Endothelial cell of umbilical vein (primary cell): ENCODE results near the gene KRT78. TPM values are rescaled to one million over a fixed set of nuclear protein-coding genes. Genes with fewer than 3 reads are reported as not detected.

Source experiments
- BruUV-seq: library from RNA; stranded (reverse); fragments of 400-500 nt; replicated peaks from 2 replicates; lab custom pipeline; 2021; lab: Mats Ljungman, UMichigan
- CTCF ChIA-PET: fragments of 300-600, 350-600 bp; sonication (Branson Sonifier 250); formaldehyde crosslinking; loops from one replicate; lab custom pipeline; 2021; ENCODE audit warnings: antibody characterized with exemption, inconsistent platforms; lab: Charles Lee
- POLR2A ChIA-PET: fragments of 300-600, 350-600 bp; sonication (Branson Sonifier 250); formaldehyde crosslinking; loops from one replicate; lab custom pipeline; 2021; ENCODE audit warnings: antibody characterized with exemption, inconsistent platforms; lab: Charles Lee
- DNase-seq: peaks from one replicate; pipeline ENCODE4 v3.0.0-alpha.2; 2011; ENCODE audit warnings: low read depth, low spot score
- FAIRE-seq: peaks from 2 replicates; lab custom pipeline; 2011; peaks lifted over from hg19 to GRCh38; lab: Jason Lieb, UNC
- H2AFZ ChIP-seq: 2 replicates; pipeline ENCODE4 v1.6.0; 2012; ENCODE audit warnings: low read depth, low read length, control low read depth, inconsistent platforms
- H3K27ac ChIP-seq: 2 replicates; pipeline ENCODE4 v1.5.1; 2011; ENCODE audit warnings: low read depth, mild to moderate bottlenecking, control low read depth, low read length, moderate library complexity; ENCODE audit not compliant: insufficient read depth
- H3K27me3 ChIP-seq, 2 experiments: 2 replicates each; pipeline versions ENCODE4 v1.6.0 to v1.6.1; 2011; ENCODE audit warnings: low read length in 2 of 2, mixed read lengths in 1 of 2; ENCODE audit not compliant: control insufficient read depth in 2 of 2, insufficient read depth in 2 of 2
- H3K36me3 ChIP-seq, 2 experiments: 2 replicates in 1 of 2; 3 replicates in 1 of 2; pipeline ENCODE4 v1.5.1; 2011; ENCODE audit warnings: low read length in 2 of 2, mild to moderate bottlenecking in 1 of 2, moderate library complexity in 1 of 2; ENCODE audit not compliant: control insufficient read depth in 2 of 2, insufficient read depth in 2 of 2; ENCODE audit errors: extremely low read depth in 1 of 2
- H3K4me1 ChIP-seq: 3 replicates; pipeline ENCODE4 v1.5.1; 2011; ENCODE audit warnings: mild to moderate bottlenecking, low read length; ENCODE audit not compliant: control insufficient read depth, insufficient read depth; ENCODE audit errors: extremely low read depth
- H3K4me2 ChIP-seq: 2 replicates; pipeline ENCODE4 v1.6.1; 2011; ENCODE audit warnings: low read length, control low read depth, mixed read lengths; ENCODE audit not compliant: insufficient read depth
- H3K4me3 ChIP-seq, 3 experiments: fragments of 200-600 bp in 1 of 3; sonication (generic), shearing (Covaris generic) in 1 of 3; replicated peaks in 1 of 3; 2 replicates each; pipeline ENCODE4 v1.5.1; 2011 to 2016; ENCODE audit warnings: control low read depth in 3 of 3, low read length in 3 of 3, mild to moderate bottlenecking in 2 of 3, inconsistent platforms in 1 of 3, low read depth in 1 of 3, moderate library complexity in 1 of 3; ENCODE audit not compliant: insufficient read depth in 1 of 3
- H3K79me2 ChIP-seq: 2 replicates; pipeline ENCODE4 v1.6.0; 2012; ENCODE audit warnings: low read length, inconsistent platforms; ENCODE audit not compliant: control insufficient read depth, insufficient read depth
- H3K9ac ChIP-seq: replicated peaks from 2 replicates; pipeline ENCODE3; 2011; ENCODE audit warnings: low read length, control low read depth; ENCODE audit not compliant: insufficient read depth; ENCODE audit errors: extremely low read depth
- H3K9me1 ChIP-seq: replicated peaks from 3 replicates; pipeline ENCODE4 v1.6.0; 2011; ENCODE audit warnings: mild to moderate bottlenecking, low read length; ENCODE audit not compliant: control insufficient read depth, insufficient read depth; ENCODE audit errors: extremely low read depth
- H3K9me3 ChIP-seq: replicated peaks from 2 replicates; pipeline ENCODE4 v1.5.1; 2012; ENCODE audit warnings: low read length, inconsistent platforms; ENCODE audit not compliant: control insufficient read depth, insufficient read depth
- H4K20me1 ChIP-seq: replicated peaks from 2 replicates; pipeline ENCODE3; 2011; ENCODE audit warnings: mild to moderate bottlenecking, low read length; ENCODE audit not compliant: control insufficient read depth, insufficient read depth; ENCODE audit errors: extremely low read depth
- CTCF ChIP-seq, 2 donors: IDR thresholded peaks; 1 replicate in 1 of 2; 2 replicates in 1 of 2; pipeline ENCODE4 v1.5.1; 2011; ENCODE audit warnings: low read length in 2 of 2, mild to moderate bottlenecking in 2 of 2, moderate library complexity in 2 of 2, control low read depth in 1 of 2, inconsistent platforms in 1 of 2, low read depth in 1 of 2; ENCODE audit not compliant: insufficient read depth in 1 of 2; ENCODE audit errors: extremely low read depth in 1 of 2
- EZH2 ChIP-seq: IDR thresholded peaks from 2 replicates; pipeline ENCODE4 v1.6.1; 2012; ENCODE audit warnings: borderline replicate concordance, low read depth, mild to moderate bottlenecking, moderate library complexity, low read length, inconsistent platforms; ENCODE audit not compliant: severe bottlenecking
- FOS ChIP-seq: IDR thresholded peaks from 2 replicates; pipeline ENCODE4 v1.6.1; 2011; ENCODE audit warnings: mild to moderate bottlenecking, low read length, moderate library complexity, borderline replicate concordance; ENCODE audit not compliant: insufficient read depth
- GATA2 ChIP-seq: IDR thresholded peaks from 2 replicates; pipeline ENCODE4 v1.7.0; 2011; ENCODE audit warnings: low read depth, mild to moderate bottlenecking, moderate library complexity, mixed read lengths, low read length; ENCODE audit not compliant: insufficient read length, insufficient read depth
- MYC ChIP-seq: IDR thresholded peaks from one replicate; pipeline ENCODE4 v1.6.1; 2011; ENCODE audit warnings: mild to moderate bottlenecking, low read depth, low read length
- POLR2A ChIP-seq: IDR thresholded peaks from 2 replicates; pipeline ENCODE4 v1.6.1; 2012; ENCODE audit warnings: low read depth, mild to moderate bottlenecking, control low read depth, low read length
- dilution Hi-C: fragments of 300-500 bp; cut with MboI; formaldehyde crosslinking; loops from one replicate; pipeline ENCODE4 v1.15.0; 2019; ENCODE audit warnings: low sequenced_read_pairs; ENCODE audit not compliant: extremely low pct_ligation_motif_present
- intact Hi-C: fragments of 100-400 bp; cut with micrococcal nuclease; formaldehyde crosslinking; loops from one replicate; pipeline ENCODE4 v1.10.0; 2022
- polyA plus RNA-seq, 4 experiments: library from polyadenylated mRNA; depleted of rRNA in 3 of 4; stranded (reverse) in 3 of 4; unstranded in 1 of 4; fragments of >200 nt; gene quantifications; 2 replicates each; pipeline versions ENCODE4 v1.2.1 to v1.2.3, GENCODE V29; 2011 to 2012; ENCODE audit warnings: missing spikeins in 1 of 4
- total RNA-seq: library from RNA; stranded (reverse); gene quantifications from 2 replicates; pipeline ENCODE4 v1.2.3, GENCODE V29; 2021

KRT78 gene
- total and polyA plus RNA-seq, 2 donors (not counting 3 experiments of a cell fraction or from before 2014, with no cell fraction given): not detected

DNA sequence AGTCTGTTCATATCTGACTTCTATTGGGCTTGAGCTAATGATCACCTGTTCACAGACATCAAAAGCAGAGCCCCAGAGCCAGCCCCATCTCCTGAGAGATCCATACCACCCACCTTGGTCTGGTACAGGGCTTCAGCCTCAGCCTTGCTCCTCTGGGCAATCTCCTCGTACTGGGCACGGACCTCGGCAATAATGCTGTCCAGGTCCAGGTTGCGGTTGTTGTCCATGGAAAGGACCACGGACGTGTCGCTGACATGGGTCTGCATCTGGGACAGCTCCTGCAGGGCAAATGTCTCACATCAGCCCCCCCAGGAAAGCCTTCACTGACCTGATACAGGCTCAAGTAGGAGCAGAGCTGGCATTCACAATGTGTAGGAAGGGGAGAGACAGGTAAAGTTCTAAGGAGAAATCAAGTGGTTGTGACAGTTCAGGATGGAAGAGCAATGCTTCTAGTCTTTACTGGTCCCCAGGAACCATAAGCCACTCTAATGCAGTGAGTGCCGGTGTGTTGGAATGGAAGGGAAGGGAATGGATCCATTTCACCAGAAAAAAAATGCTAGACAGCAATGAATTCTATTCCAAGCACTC lies 40.1 kb downstream of the KRT78 start:
- no peaks in the 10 kb centered on the region for H3K79me2 ChIP-seq
- no peak overlapping the region for H3K4me2 ChIP-seq
- no peaks in the 10 kb centered on the region for H4K20me1 ChIP-seq
- H3K9ac ChIP-seq: no peak overlapping the region
- H3K27me3 ChIP-seq: no peaks in the 10 kb centered on the region
- no peak overlapping the region for H2AFZ ChIP-seq
- dilution Hi-C loops (no loop called here), intact Hi-C loops (no loop called here)
- POLR2A ChIA-PET: no interaction called here
- CTCF ChIA-PET: interaction anchor here (1.6 kb wide), 1 partner anchor 530 kb away, joined by 5 read pairs; no protein-coding TSS in a partner anchor
- DNase-seq (no peak), FAIRE-seq (no peak)
- H3K27ac ChIP-seq: no peak overlapping the region
- H3K4me3 ChIP-seq: no peak overlapping the region
- BruUV-seq: no TSS peak
- no peaks in the 10 kb centered on the region for H3K36me3 ChIP-seq
- H3K9me3 ChIP-seq: no peaks in the 10 kb centered on the region
- TF ChIP-seq CTCF (IDR thresholded peaks at IDR 0.05; ENCODE audit: extremely low read depth in 1 of 2, insufficient read depth in 1 of 2, low read depth in 1 of 2, low read length in 2 of 2) (no peak), FOS (no peak), POLR2A (no peak), MYC (no peak), EZH2 (no peak), GATA2 (no peak)
- H3K9me1 ChIP-seq: no peaks in the 10 kb centered on the region
- no peaks in the 10 kb centered on the region for H3K4me1 ChIP-seq
